ENCODE data around the gene ADAP2.
"Not testable (repeated sequence)": the region's sequence is repeated elsewhere in the genome, so short reads cannot be mapped to it uniquely, and the experiment has no call there.

ADAP2 gene, protein sequence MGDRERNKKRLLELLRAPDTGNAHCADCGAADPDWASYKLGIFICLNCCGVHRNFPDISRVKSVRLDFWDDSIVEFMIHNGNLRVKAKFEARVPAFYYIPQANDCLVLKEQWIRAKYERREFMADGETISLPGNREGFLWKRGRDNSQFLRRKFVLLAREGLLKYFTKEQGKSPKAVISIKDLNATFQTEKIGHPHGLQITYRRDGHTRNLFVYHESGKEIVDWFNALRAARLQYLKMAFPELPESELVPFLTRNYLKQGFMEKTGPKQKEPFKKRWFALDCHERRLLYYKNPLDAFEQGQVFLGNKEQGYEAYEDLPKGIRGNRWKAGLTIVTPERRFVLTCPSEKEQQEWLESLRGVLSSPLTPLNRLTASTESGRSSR

DNA sequence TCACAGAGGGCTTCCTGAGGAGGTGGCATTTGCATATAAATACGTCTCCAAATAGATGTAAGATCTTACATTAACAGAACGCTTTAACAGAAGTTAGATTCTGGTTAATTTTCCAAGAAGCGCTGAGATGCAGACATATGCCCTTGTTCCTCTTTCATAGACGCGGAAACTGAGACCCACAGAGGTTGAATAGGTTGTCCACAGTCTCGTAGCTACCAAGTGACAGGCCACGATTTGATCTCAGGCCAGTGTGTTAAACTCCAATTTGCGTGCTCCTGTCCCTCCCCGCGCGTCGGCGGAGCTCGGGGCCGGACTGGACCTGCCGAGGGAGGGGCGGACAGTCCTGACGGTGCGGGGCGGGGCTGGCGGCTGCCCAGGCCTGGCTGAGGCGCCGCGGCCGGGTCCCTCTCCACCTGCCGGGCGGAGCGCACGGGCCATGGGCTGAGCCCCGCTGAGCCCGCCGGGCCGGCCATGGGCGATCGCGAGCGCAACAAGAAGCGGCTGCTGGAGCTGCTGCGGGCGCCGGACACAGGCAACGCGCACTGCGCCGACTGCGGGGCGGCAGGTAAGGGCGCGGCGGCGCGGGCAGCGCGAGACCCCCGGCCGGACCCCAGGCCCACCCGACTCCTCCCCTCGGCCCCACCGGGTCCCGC, at the start of gene ADAP2:
ADAP2 (plus strand) TSS at position 402 of the 653 bp plus-strand sequence; CDS start at position 472, 70 bp downstream.
- Histone ChIP-seq H3K4me3 (ENCODE audit: low read depth, low read length) (peak within 1 kb of the TSS; percentile 62), H3K27me3 (ENCODE audit: control insufficient read depth, insufficient read depth, low read length) (peaks cover 46% of the 10 kb centered on the region), H3K9me3 (ENCODE audit: control insufficient read depth, insufficient read depth, low read length) (no peaks in the 10 kb centered on the region), H3K9ac (ENCODE audit: low read depth, low read length) (no peak within 1 kb of the TSS), H3K36me3 (ENCODE audit: control insufficient read depth, insufficient read depth, low read length) (no peaks in the 10 kb centered on the region), H3K4me1 (ENCODE audit: control insufficient read depth, insufficient read depth, low read length) (peaks cover 6% of the 10 kb centered on the region), H3K27ac (ENCODE audit: low read depth, low read length) (no peak within 1 kb of the TSS)

DNA sequence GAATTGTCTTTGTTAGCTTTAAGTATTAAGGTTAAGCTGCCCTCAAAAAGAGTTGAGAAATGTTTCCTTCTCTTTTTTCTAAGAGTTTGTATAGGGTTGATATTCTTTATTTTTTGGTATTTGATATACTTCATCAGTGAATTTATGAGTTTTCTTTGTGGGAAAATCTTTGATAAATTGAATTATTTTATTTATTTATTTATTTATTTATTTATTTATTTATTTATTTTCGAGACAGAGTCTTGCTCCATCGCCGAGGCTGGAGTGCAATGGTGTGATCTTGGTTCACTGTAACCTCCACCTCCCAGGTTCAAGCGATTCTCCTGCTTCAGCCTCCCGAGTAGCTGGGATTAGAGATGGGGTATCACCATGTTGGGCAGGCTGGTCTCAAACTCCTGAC, 35.6 kb upstream of the ADAP2 start:
- Histone ChIP-seq H3K36me3 (ENCODE audit: control insufficient read depth, insufficient read depth, low read length) (peaks cover 65% of the 10 kb centered on the region), H3K9ac (ENCODE audit: low read depth, low read length) (no peak overlapping the region), H3K27ac (ENCODE audit: low read depth, low read length) (no peak overlapping the region), H3K4me1 (ENCODE audit: control insufficient read depth, insufficient read depth, low read length) (no peaks in the 10 kb centered on the region), H3K4me3 (ENCODE audit: low read depth, low read length) (no peak overlapping the region), H3K9me3 (ENCODE audit: control insufficient read depth, insufficient read depth, low read length) (no peaks in the 10 kb centered on the region), H3K27me3 (ENCODE audit: control insufficient read depth, insufficient read depth, low read length) (no peaks in the 10 kb centered on the region)

DNA sequence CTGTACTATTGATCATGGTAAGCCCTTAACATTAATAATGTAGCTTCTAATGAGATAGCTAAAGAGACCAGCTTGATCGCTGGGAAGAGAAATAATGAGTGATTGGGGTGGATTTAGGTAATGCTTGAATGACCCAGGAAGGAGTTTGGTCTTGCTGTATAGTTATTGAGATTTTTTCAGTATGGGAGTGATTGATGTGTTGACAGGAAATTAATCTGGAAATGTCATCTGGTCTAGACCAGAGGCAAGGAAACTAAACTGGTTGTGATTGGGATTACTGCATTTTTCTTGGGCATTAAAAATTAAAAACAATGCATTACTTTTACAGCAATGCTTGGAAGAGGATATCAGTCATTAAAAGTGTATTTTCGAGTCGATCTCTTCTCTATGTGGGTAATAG, 27.5 kb upstream of the ADAP2 start:
- Histone ChIP-seq H3K36me3 (ENCODE audit: control insufficient read depth, insufficient read depth, low read length) (peaks cover 84% of the 10 kb centered on the region), H3K27ac (ENCODE audit: low read depth, low read length) (no peak overlapping the region), H3K9me3 (ENCODE audit: control insufficient read depth, insufficient read depth, low read length) (no peaks in the 10 kb centered on the region), H3K27me3 (ENCODE audit: control insufficient read depth, insufficient read depth, low read length) (no peaks in the 10 kb centered on the region), H3K9ac (ENCODE audit: low read depth, low read length) (no peak overlapping the region), H3K4me1 (ENCODE audit: control insufficient read depth, insufficient read depth, low read length) (no peaks in the 10 kb centered on the region), H3K4me3 (ENCODE audit: low read depth, low read length) (no peak overlapping the region)

DNA sequence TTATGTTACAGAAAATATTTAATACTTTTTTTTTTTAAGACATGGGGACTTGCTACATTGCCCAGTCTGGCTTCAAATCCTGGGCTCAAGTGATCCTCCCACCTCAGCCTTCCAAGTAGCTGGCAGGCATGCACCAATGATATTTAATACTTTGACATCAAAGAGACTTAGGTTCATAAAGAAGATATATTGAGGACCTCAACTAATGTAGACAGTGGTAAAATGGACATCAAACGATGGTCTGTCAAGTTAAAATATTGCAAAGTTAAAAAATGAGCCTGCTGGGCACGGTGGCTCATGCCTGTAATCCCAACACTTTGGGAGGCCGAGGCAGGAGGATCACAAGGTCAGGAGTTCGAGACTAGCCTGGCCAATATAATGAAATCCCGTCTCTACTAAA, 24.4 kb upstream of the ADAP2 start:
- Histone ChIP-seq H3K27me3 (ENCODE audit: control insufficient read depth, insufficient read depth, low read length) (no peaks in the 10 kb centered on the region), H3K27ac (ENCODE audit: low read depth, low read length) (no peak overlapping the region), H3K9me3 (ENCODE audit: control insufficient read depth, insufficient read depth, low read length) (no peaks in the 10 kb centered on the region), H3K9ac (ENCODE audit: low read depth, low read length) (no peak overlapping the region), H3K36me3 (ENCODE audit: control insufficient read depth, insufficient read depth, low read length) (peaks cover 82% of the 10 kb centered on the region), H3K4me3 (ENCODE audit: low read depth, low read length) (no peak overlapping the region), H3K4me1 (ENCODE audit: control insufficient read depth, insufficient read depth, low read length) (no peaks in the 10 kb centered on the region)

DNA sequence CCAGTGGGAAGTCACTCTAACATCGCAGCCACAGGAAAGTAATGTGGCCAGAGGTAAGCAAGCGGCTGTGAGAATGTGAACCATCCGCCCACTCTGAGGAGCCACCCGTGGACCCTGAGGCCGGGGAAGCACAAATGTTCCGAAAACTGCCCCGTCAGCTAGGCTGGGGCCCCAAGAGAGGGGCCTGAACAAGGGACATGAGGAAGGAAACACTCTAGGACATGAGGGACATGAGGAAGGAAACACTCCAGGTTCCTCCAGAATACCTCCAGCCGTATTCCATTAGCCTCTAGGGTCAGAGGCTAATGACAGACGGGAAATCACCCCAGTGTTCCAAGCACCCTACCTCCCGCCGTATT, 16.0 kb upstream of the ADAP2 start:
- no peaks in the 10 kb centered on the region for H3K4me1 ChIP-seq (ENCODE audit: control insufficient read depth, insufficient read depth, low read length)
- H3K4me3 ChIP-seq (ENCODE audit: low read depth, low read length) = peak overlapping the region; percentile 86
- peak overlapping the region; percentile 43 for H3K27ac ChIP-seq (ENCODE audit: low read depth, low read length)
- no peaks in the 10 kb centered on the region for H3K9me3 ChIP-seq (ENCODE audit: control insufficient read depth, insufficient read depth, low read length)
- peaks cover 23% of the 10 kb centered on the region for H3K36me3 ChIP-seq (ENCODE audit: control insufficient read depth, insufficient read depth, low read length)
- H3K9ac ChIP-seq (ENCODE audit: low read depth, low read length) = peak overlapping the region; percentile 57
- H3K27me3 ChIP-seq (ENCODE audit: control insufficient read depth, insufficient read depth, low read length) = no peaks in the 10 kb centered on the region

DNA sequence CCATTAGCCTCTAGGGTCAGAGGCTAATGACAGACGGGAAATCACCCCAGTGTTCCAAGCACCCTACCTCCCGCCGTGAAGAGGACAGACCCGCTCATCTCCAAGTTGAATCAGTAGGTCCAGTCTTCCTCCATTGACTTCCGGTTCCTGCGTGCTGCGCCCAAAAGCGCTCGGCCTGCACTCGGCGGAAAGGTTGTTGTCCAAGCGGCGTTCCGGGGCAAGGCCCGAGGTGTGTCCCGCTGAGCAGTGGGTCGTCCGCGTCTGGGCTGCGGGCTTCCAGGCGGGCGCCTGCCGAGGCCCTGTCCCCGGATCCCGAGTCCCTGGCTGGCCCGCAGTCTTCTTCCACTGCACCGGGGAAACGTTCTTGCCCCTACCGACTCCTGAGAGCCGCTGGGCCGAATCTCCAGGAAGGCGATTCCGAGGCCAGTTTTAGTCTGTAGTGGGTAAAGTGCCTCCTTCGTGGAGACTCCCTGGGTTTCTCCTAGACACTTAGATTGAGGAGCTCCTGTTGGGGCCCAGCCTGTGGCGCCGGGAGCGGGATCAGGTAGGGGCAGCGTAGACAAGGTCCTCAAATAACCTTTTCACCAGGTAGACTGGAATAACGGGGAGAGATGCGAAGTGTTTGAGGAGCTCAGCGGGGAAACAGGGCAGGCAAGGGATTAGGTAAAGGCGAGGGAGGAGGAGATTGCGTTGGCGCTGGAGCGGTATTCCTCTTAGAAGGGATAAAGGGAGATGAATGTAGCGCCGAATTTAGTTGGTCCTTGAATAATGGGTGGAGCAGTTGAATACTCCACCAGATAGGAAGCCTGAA, 15.4 kb upstream of the ADAP2 start, which contains the start of gene TEFM:
TEFM (minus strand) TSS at position 138 of the 811 bp plus-strand sequence; CDS start at position 98, 40 bp downstream.
- Histone ChIP-seq H3K36me3 (ENCODE audit: control insufficient read depth, insufficient read depth, low read length) (peaks cover 20% of the 10 kb centered on the region), H3K9me3 (ENCODE audit: control insufficient read depth, insufficient read depth, low read length) (no peaks in the 10 kb centered on the region), H3K9ac (ENCODE audit: low read depth, low read length) (peak within 1 kb of the TSS; percentile 73), H3K27ac (ENCODE audit: low read depth, low read length) (peak within 1 kb of the TSS; percentile 82), H3K4me3 (ENCODE audit: low read depth, low read length) (peak within 1 kb of the TSS; percentile 86), H3K4me1 (ENCODE audit: control insufficient read depth, insufficient read depth, low read length) (no peaks in the 10 kb centered on the region), H3K27me3 (ENCODE audit: control insufficient read depth, insufficient read depth, low read length) (no peaks in the 10 kb centered on the region)

DNA sequence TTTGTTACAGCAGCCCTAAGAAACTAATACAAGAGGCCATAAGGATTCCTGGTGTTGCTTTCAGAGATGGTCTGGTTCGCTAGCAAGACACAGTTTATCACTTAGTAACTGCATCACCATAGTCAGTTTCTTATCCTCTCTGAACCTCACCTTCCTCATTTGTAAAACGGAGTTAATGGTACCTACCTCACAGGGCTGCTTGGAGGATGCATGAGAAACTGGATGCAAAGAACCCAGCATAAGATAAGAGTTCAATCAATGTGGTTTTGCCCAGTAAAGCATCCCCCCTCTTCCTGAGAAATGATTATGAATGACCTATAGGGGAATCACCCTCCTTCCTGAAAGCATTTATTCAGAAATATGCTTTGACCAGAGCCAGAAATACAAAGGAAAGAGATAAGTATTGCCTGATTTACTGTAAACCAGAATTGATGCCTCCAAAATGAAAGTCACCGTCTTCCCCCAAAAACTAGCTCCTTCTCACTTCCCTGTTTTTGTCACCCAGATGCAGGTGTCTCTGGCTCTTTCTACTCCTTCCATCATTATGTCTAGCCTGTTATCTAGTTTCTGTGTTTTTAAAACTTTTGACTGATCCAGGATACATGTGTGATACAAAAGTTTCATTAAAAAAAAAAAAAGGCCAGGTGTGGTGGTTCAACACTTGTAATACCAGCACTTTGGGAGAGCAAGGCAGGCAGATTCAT, 12.9 kb upstream of the ADAP2 start:
- Histone ChIP-seq H3K4me1 (ENCODE audit: control insufficient read depth, insufficient read depth, low read length) (no peaks in the 10 kb centered on the region), H3K27me3 (ENCODE audit: control insufficient read depth, insufficient read depth, low read length) (no peaks in the 10 kb centered on the region), H3K27ac (ENCODE audit: low read depth, low read length) (no peak overlapping the region), H3K9me3 (ENCODE audit: control insufficient read depth, insufficient read depth, low read length) (no peaks in the 10 kb centered on the region), H3K9ac (ENCODE audit: low read depth, low read length) (no peak overlapping the region), H3K36me3 (ENCODE audit: control insufficient read depth, insufficient read depth, low read length) (peaks cover 5% of the 10 kb centered on the region), H3K4me3 (ENCODE audit: low read depth, low read length) (no peak overlapping the region)

DNA sequence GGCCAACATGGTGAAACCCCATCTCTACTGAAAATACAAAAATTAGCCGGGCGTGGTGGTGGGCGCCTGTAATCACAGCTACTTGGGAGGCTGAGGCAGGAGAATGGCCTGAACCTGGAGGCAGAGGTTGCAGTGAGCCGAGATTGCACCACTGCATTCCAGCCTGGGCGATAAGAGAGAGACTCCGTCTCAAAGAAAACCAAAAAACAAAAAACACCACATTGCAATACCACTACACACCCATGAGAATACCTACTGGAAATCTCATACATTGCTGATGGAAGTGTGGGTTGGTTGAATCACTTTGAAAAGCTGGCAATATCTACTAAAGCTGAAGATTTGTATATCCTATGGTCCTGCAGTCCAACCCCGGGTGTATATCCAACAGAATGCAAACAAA, 11.6 kb upstream of the ADAP2 start:
- H3K9ac ChIP-seq (ENCODE audit: low read depth, low read length); H3K4me3 ChIP-seq (ENCODE audit: low read depth, low read length); H3K9me3 ChIP-seq (ENCODE audit: control insufficient read depth, insufficient read depth, low read length); H3K27ac ChIP-seq (ENCODE audit: low read depth, low read length); H3K27me3 ChIP-seq (ENCODE audit: control insufficient read depth, insufficient read depth, low read length); H3K4me1 ChIP-seq (ENCODE audit: control insufficient read depth, insufficient read depth, low read length); H3K36me3 ChIP-seq (ENCODE audit: control insufficient read depth, insufficient read depth, low read length): not testable (repeated sequence)

DNA sequence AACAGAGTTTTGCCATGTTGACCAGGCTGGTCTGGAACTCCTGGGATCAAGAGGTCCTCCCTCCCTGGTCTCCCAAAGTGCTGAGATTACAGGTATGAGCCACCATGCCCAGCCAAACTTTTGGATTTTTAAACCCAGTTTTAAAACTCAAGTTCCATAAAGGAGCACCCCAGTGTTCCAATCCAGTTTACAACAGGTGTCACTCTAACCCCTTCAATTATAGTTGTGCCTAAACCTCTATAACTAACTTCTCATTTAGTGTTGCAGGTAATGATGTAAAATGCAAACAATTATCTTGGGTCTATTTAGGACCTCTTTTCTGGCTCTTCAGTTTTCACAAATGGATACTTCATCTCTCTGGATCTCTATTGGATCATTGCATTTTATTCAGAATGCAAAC, 7.8 kb upstream of the ADAP2 start:
- Histone ChIP-seq H3K27ac (ENCODE audit: low read depth, low read length) (no peak overlapping the region), H3K4me1 (ENCODE audit: control insufficient read depth, insufficient read depth, low read length) (no peaks in the 10 kb centered on the region), H3K36me3 (ENCODE audit: control insufficient read depth, insufficient read depth, low read length) (no peaks in the 10 kb centered on the region), H3K4me3 (ENCODE audit: low read depth, low read length) (no peak overlapping the region), H3K9me3 (ENCODE audit: control insufficient read depth, insufficient read depth, low read length) (no peaks in the 10 kb centered on the region), H3K9ac (ENCODE audit: low read depth, low read length) (no peak overlapping the region), H3K27me3 (ENCODE audit: control insufficient read depth, insufficient read depth, low read length) (no peaks in the 10 kb centered on the region)

DNA sequence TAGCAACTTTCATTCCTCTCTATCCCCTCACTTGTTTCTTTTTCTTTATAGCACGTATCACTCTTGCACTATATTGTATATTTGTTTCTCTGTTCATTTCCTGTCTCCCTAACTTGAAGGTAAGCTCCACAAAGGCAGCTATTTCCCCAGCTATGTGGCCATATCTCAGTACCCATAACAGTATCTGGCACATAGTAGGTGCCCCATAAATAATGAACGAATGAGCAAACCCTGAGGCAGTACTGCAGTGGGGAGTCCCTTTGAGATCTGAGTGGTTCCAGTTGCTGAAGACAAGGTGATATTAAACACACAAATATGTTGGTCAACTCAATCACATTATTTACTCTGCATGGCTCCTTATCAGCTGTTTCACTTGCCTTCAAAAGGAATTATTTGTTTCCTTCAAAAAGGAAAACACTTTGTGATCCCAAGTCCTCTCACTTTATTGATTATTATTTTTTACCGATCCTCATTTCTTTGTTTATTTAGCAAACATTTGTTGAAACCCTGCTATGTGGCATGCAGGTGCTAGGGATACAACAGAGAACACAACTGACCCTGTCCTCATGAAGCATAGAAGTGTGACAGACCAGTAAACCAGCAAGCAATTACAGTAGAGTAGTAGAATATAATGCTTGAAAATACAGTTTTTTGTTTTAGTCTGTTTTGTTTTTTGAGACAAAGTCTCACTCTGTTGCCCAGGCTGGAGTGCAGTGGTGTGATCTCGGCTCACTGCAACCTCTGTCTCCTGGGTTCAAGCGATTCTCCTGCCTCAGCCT, 5.7 kb upstream of the ADAP2 start:
- H3K4me1 ChIP-seq (ENCODE audit: control insufficient read depth, insufficient read depth, low read length) = no peaks in the 10 kb centered on the region; the same call in 1 of the 2 replicates
- no peak overlapping the region for H3K4me3 ChIP-seq (ENCODE audit: low read depth, low read length)
- H3K36me3 ChIP-seq (ENCODE audit: control insufficient read depth, insufficient read depth, low read length) = no peaks in the 10 kb centered on the region
- H3K27me3 ChIP-seq (ENCODE audit: control insufficient read depth, insufficient read depth, low read length) = peaks cover 8% of the 10 kb centered on the region
- H3K27ac ChIP-seq (ENCODE audit: low read depth, low read length) = no peak overlapping the region
- H3K9me3 ChIP-seq (ENCODE audit: control insufficient read depth, insufficient read depth, low read length) = no peaks in the 10 kb centered on the region
- no peak overlapping the region for H3K9ac ChIP-seq (ENCODE audit: low read depth, low read length)
